Measurements from ENCODE around the gene CCDC180. TPM values are rescaled to one million over a fixed set of nuclear protein-coding genes. Genes with fewer than 3 reads are reported as not detected.
A peak's percentile ranks its signal among the peaks of the same experiment; 100 is the strongest.
"Not testable (repeated sequence)": the region's sequence is repeated elsewhere in the genome, so short reads cannot be mapped to it uniquely, and the experiment has no call there.

Gene CCDC180
- total RNA-seq, 1 experiment from 2014 or later = 4.7 TPM

- no peak overlapping the region for H3K4me3 ChIP-seq (ENCODE audit: insufficient read depth, low read depth, low read length)
- peaks cover 10% of the 10 kb centered on the region for H3K36me3 ChIP-seq (replicated peaks; ENCODE audit: control insufficient read depth, insufficient read depth, low read length)
- DNase-seq = peak; percentile 11
- no peaks in the 10 kb centered on the region for H3K27me3 ChIP-seq (ENCODE audit: control insufficient read depth, insufficient read depth, low read length)
Observed at GRCh38 chr9:97318433-97318832, 11.0 kb downstream of the CCDC180 start.

DNA sequence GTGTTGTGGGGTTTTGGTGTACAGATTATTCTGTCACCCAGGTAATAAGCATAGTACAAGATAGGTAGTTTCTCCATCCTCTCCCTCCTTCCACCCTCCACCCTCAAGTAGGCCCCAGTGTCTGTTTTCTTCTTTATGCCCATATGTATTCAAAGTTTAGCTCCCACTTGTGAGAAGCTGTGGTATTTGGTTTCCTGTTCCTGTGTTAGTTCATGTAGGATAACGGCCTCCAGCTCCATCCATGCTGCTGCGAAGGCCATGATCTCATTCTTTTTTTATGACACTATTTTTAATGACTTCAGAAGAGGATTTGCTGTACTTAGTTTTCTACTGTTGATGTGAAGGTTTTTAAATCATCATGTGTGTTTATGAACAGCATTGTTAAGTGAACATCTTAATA lies 11.9 kb downstream of the CCDC180 start:
- Histone ChIP-seq H3K4me3 (ENCODE audit: insufficient read depth, low read depth, low read length) (no peak overlapping the region), H3K27me3 (ENCODE audit: control insufficient read depth, insufficient read depth, low read length) (no peaks in the 10 kb centered on the region), H3K36me3 (replicated peaks; ENCODE audit: control insufficient read depth, insufficient read depth, low read length) (peaks cover 9% of the 10 kb centered on the region)
- DNase-seq = no peak

DNA sequence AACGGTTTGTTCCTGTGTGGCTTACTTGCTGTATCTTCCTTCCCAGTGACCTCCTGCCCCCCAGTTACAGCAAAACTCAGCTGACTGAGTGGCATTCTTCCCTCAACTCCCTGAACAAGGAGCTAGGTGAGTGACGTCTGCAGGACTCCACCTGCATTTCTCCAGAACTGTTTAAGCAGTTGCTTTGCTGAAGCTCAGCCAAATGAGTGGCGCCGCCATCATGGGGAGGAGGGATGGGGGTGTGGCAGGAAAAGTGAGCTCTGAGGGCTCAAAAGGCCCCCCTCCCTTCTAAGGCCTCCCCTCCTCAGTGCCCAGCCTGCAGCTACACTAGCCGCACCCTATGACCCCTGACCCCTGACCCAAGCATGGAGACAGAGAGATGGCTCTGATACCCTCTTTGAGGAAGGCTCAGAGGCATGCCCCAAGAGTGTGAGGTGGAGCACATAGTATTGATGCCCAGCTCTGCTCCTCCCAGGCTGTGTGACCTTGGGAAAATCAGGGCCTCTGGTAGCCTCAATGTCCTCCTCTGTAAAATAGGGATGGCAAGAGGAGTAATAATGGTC lies 12.7 kb downstream of the CCDC180 start:
- DNase-seq = peak; percentile 16
- Histone ChIP-seq H3K27me3 (ENCODE audit: control insufficient read depth, insufficient read depth, low read length) (no peaks in the 10 kb centered on the region), H3K4me3 (ENCODE audit: insufficient read depth, low read depth, low read length) (no peak overlapping the region), H3K36me3 (replicated peaks; ENCODE audit: control insufficient read depth, insufficient read depth, low read length) (peaks cover 9% of the 10 kb centered on the region)

- DNase-seq = no peak
- peaks cover 9% of the 10 kb centered on the region for H3K36me3 ChIP-seq (replicated peaks; ENCODE audit: control insufficient read depth, insufficient read depth, low read length)
- H3K4me3 ChIP-seq (ENCODE audit: insufficient read depth, low read depth, low read length) = no peak overlapping the region
- no peaks in the 10 kb centered on the region for H3K27me3 ChIP-seq (ENCODE audit: control insufficient read depth, insufficient read depth, low read length)
Observed at GRCh38 chr9:97321251-97321650, 13.8 kb downstream of the CCDC180 start.

DNA sequence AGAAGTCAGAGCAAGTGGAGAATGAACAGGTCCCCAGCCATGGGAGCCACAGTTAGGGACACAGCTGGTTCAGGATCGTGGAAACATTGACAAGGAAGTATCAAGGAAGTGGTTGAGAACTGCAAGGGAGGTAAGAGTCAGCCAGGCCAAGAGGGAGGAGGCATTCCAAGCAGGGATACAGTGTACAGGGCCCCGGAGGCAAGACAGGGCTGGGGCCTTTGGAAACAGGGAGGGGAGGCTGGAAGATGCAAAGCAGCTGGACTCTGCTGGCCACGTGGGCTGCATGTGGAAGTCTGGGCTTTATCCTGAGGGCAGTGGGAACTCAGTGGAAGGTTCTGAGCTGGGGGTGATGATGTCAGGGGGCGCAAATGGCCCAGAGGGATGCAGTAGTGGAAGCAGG lies 14.2 kb downstream of the CCDC180 start:
- Histone ChIP-seq H3K36me3 (replicated peaks; ENCODE audit: control insufficient read depth, insufficient read depth, low read length) (peaks cover 9% of the 10 kb centered on the region), H3K4me3 (ENCODE audit: insufficient read depth, low read depth, low read length) (no peak overlapping the region), H3K27me3 (ENCODE audit: control insufficient read depth, insufficient read depth, low read length) (no peaks in the 10 kb centered on the region)
- DNase-seq = peak; percentile 5

GRCh38 chr9:97322105-97322504 lies 14.6 kb downstream of the CCDC180 start:
- DNase-seq = no peak
- Histone ChIP-seq H3K4me3 (ENCODE audit: insufficient read depth, low read depth, low read length) (no peak overlapping the region), H3K36me3 (replicated peaks; ENCODE audit: control insufficient read depth, insufficient read depth, low read length) (peaks cover 9% of the 10 kb centered on the region), H3K27me3 (ENCODE audit: control insufficient read depth, insufficient read depth, low read length) (no peaks in the 10 kb centered on the region)

DNA sequence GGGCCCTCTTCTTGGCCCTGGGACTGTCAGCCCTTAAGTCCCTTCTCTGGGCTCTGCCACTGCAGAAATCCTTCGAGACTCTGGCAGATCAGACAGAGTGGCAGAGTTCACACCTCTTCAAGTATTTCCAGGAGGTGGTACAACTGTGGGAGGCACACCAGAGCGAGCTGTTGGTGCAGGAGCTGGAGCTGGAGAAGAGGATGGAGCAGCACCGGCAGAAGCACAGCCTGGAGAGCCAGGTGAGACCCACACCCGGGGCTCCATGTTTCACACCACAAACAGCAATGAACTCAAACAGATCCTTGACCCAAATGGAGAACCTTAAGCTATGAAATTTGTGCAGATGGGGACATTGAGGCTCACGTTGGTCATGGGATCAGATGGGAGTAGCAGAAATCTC lies 17.5 kb downstream of the CCDC180 start:
- no peak for DNase-seq
- Histone ChIP-seq H3K27me3 (ENCODE audit: control insufficient read depth, insufficient read depth, low read length) (no peaks in the 10 kb centered on the region), H3K36me3 (replicated peaks; ENCODE audit: control insufficient read depth, insufficient read depth, low read length) (peaks cover 6% of the 10 kb centered on the region), H3K4me3 (ENCODE audit: insufficient read depth, low read depth, low read length) (no peak overlapping the region)

DNA sequence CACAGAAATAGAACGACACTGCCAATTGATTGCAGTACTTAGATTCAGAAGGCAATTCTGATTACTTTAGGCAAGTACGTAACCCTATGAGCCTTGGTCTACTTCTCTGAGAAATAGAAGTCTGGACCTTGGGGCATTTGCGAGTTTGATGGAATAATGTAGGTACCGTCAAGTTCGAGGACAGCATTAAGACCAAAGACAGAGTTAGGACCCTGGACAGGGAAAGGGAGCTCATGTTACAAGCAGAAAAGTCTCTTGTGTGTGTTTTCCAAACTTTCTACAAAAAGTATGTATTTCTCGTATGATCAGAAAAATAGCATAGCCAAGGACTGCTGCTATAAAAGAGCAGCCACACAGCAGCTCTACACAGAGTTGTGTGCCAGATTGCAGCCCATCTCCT lies 20.1 kb downstream of the CCDC180 start:
- H3K27me3 ChIP-seq (ENCODE audit: control insufficient read depth, insufficient read depth, low read length) = no peaks in the 10 kb centered on the region
- H3K36me3 ChIP-seq (replicated peaks; ENCODE audit: control insufficient read depth, insufficient read depth, low read length) = peaks cover 7% of the 10 kb centered on the region
- no peak for DNase-seq
- H3K4me3 ChIP-seq (ENCODE audit: insufficient read depth, low read depth, low read length) = no peak overlapping the region

DNA sequence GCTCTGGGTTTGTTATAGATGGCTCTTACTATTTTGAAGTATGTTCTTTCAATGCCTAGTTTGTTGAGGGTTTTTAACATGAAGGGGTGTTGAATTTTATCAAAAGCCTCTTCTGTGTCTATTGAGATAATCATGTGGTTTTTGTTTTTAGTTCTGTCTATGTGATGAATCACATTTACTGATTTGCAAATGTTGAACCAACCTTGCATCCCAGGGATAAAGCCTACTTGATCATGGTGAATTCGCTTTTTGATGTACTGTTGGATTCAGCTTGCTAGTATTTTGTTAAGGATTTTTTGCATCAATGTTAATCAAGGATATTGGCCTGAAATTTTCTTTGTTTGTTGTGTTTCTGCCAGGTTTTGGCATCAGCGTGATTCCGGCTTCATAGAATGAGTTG lies 25.5 kb downstream of the CCDC180 start:
- H3K36me3 ChIP-seq (replicated peaks; ENCODE audit: control insufficient read depth, insufficient read depth, low read length) = 0 out of 2 replicates have a peak, but pooled peaks cover 1% of the 10 kb centered on the region
- DNase-seq = no peak
- no peak overlapping the region for H3K4me3 ChIP-seq (ENCODE audit: insufficient read depth, low read depth, low read length)
- H3K27me3 ChIP-seq (ENCODE audit: control insufficient read depth, insufficient read depth, low read length) = no peaks in the 10 kb centered on the region

DNA sequence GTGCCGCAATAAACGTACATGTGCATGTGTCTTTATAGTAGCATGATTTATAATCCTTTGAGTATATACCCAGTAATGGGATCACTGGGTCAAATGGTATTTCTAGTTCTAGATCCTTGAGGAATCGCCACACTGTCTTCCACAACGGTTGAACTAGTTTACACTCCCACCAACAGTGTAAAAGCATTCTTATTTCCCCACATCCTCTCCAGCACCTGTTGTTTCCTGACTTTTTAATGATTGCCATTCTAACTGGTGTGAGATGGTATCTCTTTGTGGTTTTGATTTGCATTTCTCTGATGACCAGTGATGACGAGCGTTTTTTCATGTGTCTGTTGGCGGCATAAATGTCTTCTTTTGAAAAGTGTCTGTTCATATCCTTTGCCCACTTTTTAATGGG lies 28.2 kb downstream of the CCDC180 start:
- DNase-seq; H3K36me3 ChIP-seq (replicated peaks; ENCODE audit: control insufficient read depth, insufficient read depth, low read length); H3K27me3 ChIP-seq (ENCODE audit: control insufficient read depth, insufficient read depth, low read length); H3K4me3 ChIP-seq (ENCODE audit: insufficient read depth, low read depth, low read length): not testable (repeated sequence)

DNA sequence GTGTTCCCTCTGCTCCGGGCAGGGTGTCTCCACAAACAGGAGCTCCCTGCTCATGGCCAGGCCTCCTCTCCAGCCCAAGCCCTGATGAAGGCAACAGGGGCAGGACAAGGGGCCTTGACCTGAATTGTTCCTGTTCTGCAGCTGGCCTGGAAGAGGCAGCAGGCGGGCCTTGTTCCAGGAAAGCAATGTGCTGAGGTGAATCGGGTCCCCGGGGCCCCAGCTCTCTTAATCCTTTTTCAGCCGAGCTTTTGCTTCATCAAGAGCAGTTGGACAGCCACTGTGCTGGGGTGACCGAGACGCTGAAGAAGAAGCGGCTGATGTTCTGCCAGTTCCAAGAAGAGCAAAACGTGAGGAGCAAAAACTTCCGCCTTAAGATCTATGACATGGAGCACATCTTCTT lies 41.4 kb downstream of the CCDC180 start:
- DNase-seq = no peak
- H3K4me3 ChIP-seq (ENCODE audit: insufficient read depth, low read depth, low read length) = no peak overlapping the region
- no peaks in the 10 kb centered on the region for H3K27me3 ChIP-seq (ENCODE audit: control insufficient read depth, insufficient read depth, low read length)
- no peaks in the 10 kb centered on the region; the same call in 1 of the 2 replicates for H3K36me3 ChIP-seq (replicated peaks; ENCODE audit: control insufficient read depth, insufficient read depth, low read length)

DNA sequence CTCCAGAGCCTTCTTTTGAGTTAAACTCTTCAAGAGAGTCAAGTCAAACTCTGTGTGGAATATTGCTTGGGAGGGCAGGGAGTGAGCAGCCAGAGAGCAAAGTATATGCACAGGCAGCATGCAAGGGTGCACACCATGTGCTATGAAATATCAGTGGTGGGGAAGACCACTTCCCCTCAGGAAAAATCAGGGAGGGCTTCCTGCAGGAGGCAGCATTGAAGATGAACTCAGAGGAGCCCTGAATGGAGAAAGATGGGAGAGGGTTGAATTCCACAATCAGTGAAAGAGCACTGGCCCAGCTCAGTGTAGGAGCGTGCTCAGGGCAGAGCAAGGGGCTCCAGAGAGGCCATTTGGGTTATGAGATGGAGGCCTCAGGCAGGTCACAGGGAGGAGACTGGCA lies 41.9 kb downstream of the CCDC180 start:
- no peaks in the 10 kb centered on the region; the same call in 1 of the 2 replicates for H3K36me3 ChIP-seq (replicated peaks; ENCODE audit: control insufficient read depth, insufficient read depth, low read length)
- H3K27me3 ChIP-seq (ENCODE audit: control insufficient read depth, insufficient read depth, low read length) = no peaks in the 10 kb centered on the region
- no peak overlapping the region for H3K4me3 ChIP-seq (ENCODE audit: insufficient read depth, low read depth, low read length)
- no peak for DNase-seq

DNA sequence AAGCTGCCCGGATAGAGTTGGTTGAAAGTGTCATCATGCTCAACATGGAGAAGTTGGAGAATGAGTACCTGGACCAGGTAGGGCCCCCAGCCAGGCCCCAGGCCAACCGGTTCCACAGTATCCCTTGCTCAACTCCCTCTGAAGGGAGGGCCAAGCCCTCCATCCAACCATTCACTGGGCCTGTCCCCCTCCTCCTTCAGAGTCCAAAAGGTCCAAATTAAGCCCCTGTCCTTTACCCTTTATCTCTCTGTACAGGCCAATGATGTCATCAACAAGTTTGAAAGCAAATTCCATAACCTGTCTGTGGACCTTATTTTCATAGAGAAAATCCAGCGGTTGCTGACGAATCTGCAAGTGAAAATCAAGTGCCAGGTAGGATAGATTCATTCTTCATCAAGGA lies 47.2 kb downstream of the CCDC180 start:
- no peak overlapping the region for H3K4me3 ChIP-seq (ENCODE audit: insufficient read depth, low read depth, low read length)
- DNase-seq = no peak
- H3K36me3 ChIP-seq (replicated peaks; ENCODE audit: control insufficient read depth, insufficient read depth, low read length) = no peaks in the 10 kb centered on the region; the same call in 1 of the 2 replicates
- no peaks in the 10 kb centered on the region for H3K27me3 ChIP-seq (ENCODE audit: control insufficient read depth, insufficient read depth, low read length)

DNA sequence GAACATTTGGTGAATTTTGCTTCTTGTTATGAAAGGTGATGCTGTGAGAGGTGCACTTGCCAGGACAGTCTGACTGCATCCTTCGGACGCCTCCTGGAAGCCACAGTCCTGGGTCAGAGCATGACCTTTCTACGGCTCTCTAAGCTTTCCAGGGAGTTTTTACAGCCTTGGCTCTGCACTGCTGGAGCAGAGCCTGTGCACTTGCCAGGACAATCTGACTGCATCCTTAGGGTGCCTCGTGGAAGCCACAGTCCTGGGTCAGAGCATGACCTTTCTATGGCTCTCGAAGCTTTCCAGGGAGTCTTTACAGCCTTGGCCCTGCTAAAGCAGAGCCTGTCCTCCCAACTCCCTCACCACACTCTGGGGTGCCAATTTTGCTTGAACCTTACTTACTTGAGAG lies 49.6 kb downstream of the CCDC180 start:
- DNase-seq = no peak

More for the DNA sequence above, 49.6 kb downstream of the CCDC180 start:
- H3K27me3 ChIP-seq (ENCODE audit: control insufficient read depth, insufficient read depth, low read length) = no peaks in the 10 kb centered on the region
- H3K4me3 ChIP-seq (ENCODE audit: insufficient read depth, low read depth, low read length) = no peak overlapping the region
- H3K36me3 ChIP-seq (replicated peaks; ENCODE audit: control insufficient read depth, insufficient read depth, low read length) = peaks cover 1% of the 10 kb centered on the region
